HEK293T (cell line): ENCODE measurements around the gene HS1BP3.

ENCODE experiments used
- BHLHE40 ChIP-seq: fragments of 450-650 bp; IDR thresholded peaks from 2 replicates; pipeline ENCODE4 v1.6.1; 2016; ENCODE audit warnings: mild to moderate bottlenecking, moderate library complexity, borderline replicate concordance
- ELF4 ChIP-seq: fragments of 450-650 bp; IDR thresholded peaks from 2 replicates; pipeline ENCODE4 v1.6.1; 2017; ENCODE audit warnings: antibody characterized with exemption
- FOXK2 ChIP-seq: fragments of 450-650 bp; IDR thresholded peaks from 2 replicates; pipeline ENCODE4 v1.6.1; 2016; ENCODE audit warnings: mild to moderate bottlenecking
- SP1 ChIP-seq: fragments of 450-650 bp; IDR thresholded peaks from 2 replicates; pipeline ENCODE4 v1.6.1; 2017

DNA sequence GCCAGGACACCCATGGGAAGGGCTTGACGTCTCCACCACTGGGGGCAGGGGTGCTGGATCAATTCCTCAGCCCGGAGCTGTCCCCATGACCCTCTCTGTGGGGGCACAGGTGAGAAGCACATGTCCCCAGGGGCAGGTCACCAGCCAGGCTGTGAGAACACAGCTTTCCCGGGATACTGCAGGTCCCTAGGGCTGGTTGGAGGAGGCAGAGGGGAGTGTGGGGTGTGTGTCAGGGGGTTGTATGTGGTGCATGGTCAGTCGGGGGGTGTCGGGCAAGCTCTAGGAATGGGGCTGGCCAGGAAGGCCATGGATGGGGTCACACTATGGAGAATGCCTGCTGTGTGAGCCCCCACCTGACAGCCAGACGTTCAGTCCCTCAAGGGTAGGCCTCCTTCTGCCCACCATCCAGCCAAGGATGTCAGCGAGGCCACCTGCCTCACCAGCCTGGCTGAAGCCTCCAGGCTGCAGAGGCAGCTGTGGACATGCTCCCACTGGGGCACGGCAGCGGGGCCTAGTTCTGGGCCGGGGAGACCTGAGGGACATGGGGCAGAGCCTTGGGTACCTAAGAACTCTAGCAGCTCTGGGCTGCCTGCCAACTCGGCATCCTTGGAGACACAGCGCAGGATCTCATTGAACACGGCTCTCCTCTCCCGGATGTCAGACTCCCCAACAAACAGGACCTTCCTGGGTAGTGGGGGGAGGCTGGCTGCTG, 10.3 kb downstream of the HS1BP3 start:
- TF ChIP-seq BHLHE40 (no peak), FOXK2 (no peak), ELF4 (no peak), SP1 (no peak)
